Smooth muscle cell (in vitro differentiated cells): ENCODE measurements around the gene CSMD2. TPM values are rescaled to one million over a fixed set of nuclear protein-coding genes. Genes with fewer than 3 reads are reported as not detected.

Experiments used
- DNase-seq: peaks from one replicate; lab custom pipeline; 2025; ENCODE audit not compliant: unreplicated experiment; lab: John Stamatoyannopoulos, UW
- H2AFZ ChIP-seq: fragments of 200-600 bp; sonication (generic); 2 replicates; pipeline ENCODE4 v1.6.0; 2016; ENCODE audit warnings: antibody characterized with exemption, low read depth, mild to moderate bottlenecking
- H3F3A ChIP-seq: fragments of 200-600 bp; sonication (generic); 2 replicates; pipeline ENCODE4 v1.6.0; 2017; ENCODE audit warnings: antibody characterized with exemption, low read depth
- H3K27ac ChIP-seq: fragments of 200-600 bp; sonication (generic); 2 replicates; pipeline ENCODE4 v1.5.1; 2016; ENCODE audit warnings: low read depth, mild to moderate bottlenecking
- H3K27me3 ChIP-seq: fragments of 200-600 bp; sonication (generic); 2 replicates; pipeline ENCODE4 v1.6.1; 2016; ENCODE audit warnings: low read depth, mild to moderate bottlenecking
- H3K36me3 ChIP-seq: fragments of 200-600 bp; sonication (generic); 2 replicates; pipeline ENCODE4 v1.5.1; 2016; ENCODE audit warnings: low read depth
- H3K4me1 ChIP-seq: fragments of 200-600 bp; sonication (generic); 2 replicates; pipeline ENCODE4 v1.5.1; 2016; ENCODE audit warnings: low read depth
- H3K4me2 ChIP-seq: fragments of 200-600 bp; sonication (generic); 2 replicates; pipeline ENCODE4 v1.6.0; 2016; ENCODE audit warnings: mild to moderate bottlenecking
- H3K4me3 ChIP-seq: fragments of 200-600 bp; sonication (generic); 2 replicates; pipeline ENCODE4 v1.5.1; 2016; ENCODE audit warnings: mild to moderate bottlenecking
- H3K79me2 ChIP-seq: fragments of 200-600 bp; sonication (generic); 2 replicates; pipeline ENCODE4 v1.6.0; 2016; ENCODE audit warnings: low read depth, mild to moderate bottlenecking
- H3K9ac ChIP-seq: fragments of 200-600 bp; sonication (generic); 2 replicates; pipeline ENCODE4 v1.6.0; 2016; ENCODE audit warnings: low read depth
- H3K9me3 ChIP-seq: fragments of 200-600 bp; sonication (generic); replicated peaks from 2 replicates; pipeline ENCODE4 v1.5.1; 2016; ENCODE audit warnings: low read depth
- H4K20me1 ChIP-seq: fragments of 200-600 bp; sonication (generic); 2 replicates; pipeline ENCODE4 v1.6.0; 2016; ENCODE audit warnings: low read depth
- CTCF ChIP-seq: fragments of 200-600 bp; sonication (generic); IDR thresholded peaks from 2 replicates; pipeline ENCODE4 v1.5.1; 2017; ENCODE audit warnings: borderline replicate concordance, mild to moderate bottlenecking, antibody characterized with exemption; ENCODE audit not compliant: insufficient read depth, poor library complexity, severe bottlenecking
- WGBS: methylation state at CpG from one replicate; pipeline ENCODE4 v1.1.7; 2016; ENCODE audit warnings: low lambda C conversion rate; 5-methylcytosine and 5-hydroxymethylcytosine counted together
- polyA plus RNA-seq: library from polyadenylated mRNA; unstranded; fragments of >200 nt; fragmentation: Nextera tagmentation; extraction: Ambion mirVana; gene quantifications from 2 replicates; pipeline ENCODE4 v1.2.1, GENCODE V29; 2016
- total RNA-seq: library from RNA; depleted of rRNA; stranded (reverse); fragments of >200 nt; gene quantifications from 2 replicates; pipeline ENCODE4 v1.2.3, GENCODE V29; 2014

CSMD2 gene
- total and polyA plus RNA-seq, 2 experiments from 2014 or later = 0.65 to 1.8 TPM

- H4K20me1 ChIP-seq = no peaks in the 10 kb centered on the region
- no peak overlapping the region for H3K4me3 ChIP-seq
- H3K79me2 ChIP-seq = no peaks in the 10 kb centered on the region
- peak; percentile 20 for TF ChIP-seq CTCF
- H2AFZ ChIP-seq = no peak overlapping the region
- no peaks in the 10 kb centered on the region for H3K27me3 ChIP-seq
- H3K4me2 ChIP-seq = no peak overlapping the region
- WGBS = 54% methylated on average over 4 of the region's 4 CpGs
- H3K9me3 ChIP-seq = peaks cover 9% of the 10 kb centered on the region
- no peaks in the 10 kb centered on the region for H3F3A ChIP-seq
- no peak overlapping the region for H3K27ac ChIP-seq
- peaks cover 3% of the 10 kb centered on the region for H3K36me3 ChIP-seq
- H3K4me1 ChIP-seq = no peaks in the 10 kb centered on the region
- no peak for DNase-seq
- H3K9ac ChIP-seq = no peak overlapping the region
Observed at GRCh38 chr1:33500547-33500946, 664.5 kb downstream of the CSMD2 start.

- no peak for DNase-seq
- Histone ChIP-seq H3K9me3 (peaks cover 31% of the 10 kb centered on the region), H3K9ac (no peak overlapping the region), H3K4me3 (no peak overlapping the region), H3K36me3 (peaks cover 31% of the 10 kb centered on the region), H3F3A (no peaks in the 10 kb centered on the region), H3K4me1 (no peaks in the 10 kb centered on the region), H2AFZ (no peak overlapping the region), H3K79me2 (no peaks in the 10 kb centered on the region), H3K27me3 (no peaks in the 10 kb centered on the region), H3K4me2 (no peak overlapping the region), H4K20me1 (no peaks in the 10 kb centered on the region), H3K27ac (no peak overlapping the region)
- WGBS = 100% methylated on average over 1 of the region's 1 CpG
- no peak for TF ChIP-seq CTCF
Observed at GRCh38 chr1:33497410-33497809, 667.6 kb downstream of the CSMD2 start.

- Histone ChIP-seq H3K9ac (no peak overlapping the region), H2AFZ (no peak overlapping the region), H3K79me2 (no peaks in the 10 kb centered on the region), H4K20me1 (no peaks in the 10 kb centered on the region), H3K4me2 (no peak overlapping the region), H3K4me1 (no peaks in the 10 kb centered on the region), H3K4me3 (no peak overlapping the region), H3K27me3 (no peaks in the 10 kb centered on the region), H3K36me3 (peaks cover 50% of the 10 kb centered on the region), H3F3A (no peaks in the 10 kb centered on the region), H3K9me3 (peaks cover 38% of the 10 kb centered on the region), H3K27ac (no peak overlapping the region)
- no peak for DNase-seq
- 98% methylated on average over 9 of the region's 9 CpGs for WGBS
- no peak for TF ChIP-seq CTCF
Observed at GRCh38 chr1:33494929-33495328, 670.1 kb downstream of the CSMD2 start.

- WGBS = 89% methylated on average over 2 of the region's 2 CpGs
- H3K27me3 ChIP-seq = no peaks in the 10 kb centered on the region
- no peak overlapping the region for H3K4me3 ChIP-seq
- no peak overlapping the region for H2AFZ ChIP-seq
- H3K9me3 ChIP-seq = peaks cover 11% of the 10 kb centered on the region
- no peaks in the 10 kb centered on the region for H3F3A ChIP-seq
- H3K4me1 ChIP-seq = no peaks in the 10 kb centered on the region
- H3K79me2 ChIP-seq = no peaks in the 10 kb centered on the region
- no peak for DNase-seq
- no peak for TF ChIP-seq CTCF
- H3K9ac ChIP-seq = no peak overlapping the region
- peaks cover 33% of the 10 kb centered on the region for H3K36me3 ChIP-seq
- H4K20me1 ChIP-seq = no peaks in the 10 kb centered on the region
- no peak overlapping the region for H3K4me2 ChIP-seq
- H3K27ac ChIP-seq = no peak overlapping the region
Observed at GRCh38 chr1:33488624-33489023, 676.4 kb downstream of the CSMD2 start.
